Fibroblast of pulmonary artery (primary cell): ENCODE results near the gene TMEM52.

Experiments used
- DNase-seq: peaks from one replicate; pipeline ENCODE4 v3.0.0-alpha.2; 2010; ENCODE audit warnings: low read depth
- H3K4me3 ChIP-seq: replicated peaks from 2 replicates; pipeline ENCODE4 v1.5.1; 2011; ENCODE audit warnings: low read depth, mild to moderate bottlenecking, control low read depth, low read length, moderate library complexity
- TF ChIP-seq, protein P1 (sequence below): IDR thresholded peaks from 2 replicates; pipeline ENCODE4 v1.5.1; 2011; ENCODE audit warnings: mild to moderate bottlenecking, control low read depth, low read length, inconsistent platforms; ENCODE audit errors: missing control alignments

The TMEM52 gene

DNA sequence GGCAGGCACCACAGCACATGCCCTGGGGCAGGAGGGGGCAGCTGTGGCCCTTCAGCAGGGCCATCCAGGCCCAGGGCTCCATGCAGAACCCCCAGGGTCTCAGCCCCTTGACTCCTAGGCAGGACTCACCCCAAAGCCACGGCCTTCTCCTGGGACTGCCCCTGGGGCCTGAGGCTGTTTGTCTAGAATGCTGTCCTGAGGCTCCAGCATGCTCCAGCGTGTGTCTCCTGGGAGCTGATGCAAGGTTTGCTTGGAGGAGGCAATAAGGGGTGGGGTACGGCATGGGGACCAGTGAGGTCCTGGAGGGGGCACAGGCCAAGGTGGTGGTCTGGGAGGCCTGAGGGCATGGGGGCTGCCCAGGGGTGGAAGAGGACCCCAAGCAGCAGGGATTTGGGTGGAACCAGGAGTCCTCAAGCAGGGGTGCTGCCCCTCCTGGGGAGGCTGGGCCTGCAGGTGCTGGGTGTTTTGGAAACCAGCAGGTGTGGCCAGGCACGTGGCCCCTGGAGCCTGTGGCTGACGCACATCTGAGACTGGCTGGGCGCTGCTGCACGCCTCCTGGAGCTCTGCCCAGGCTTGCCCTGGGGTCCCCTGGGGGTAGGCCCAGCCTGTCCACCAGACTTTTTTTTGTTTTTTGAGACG is 11.9 kb downstream of the TMEM52 start:
- no peak overlapping the region for H3K4me3 ChIP-seq
- TF ChIP-seq, protein P1, sequence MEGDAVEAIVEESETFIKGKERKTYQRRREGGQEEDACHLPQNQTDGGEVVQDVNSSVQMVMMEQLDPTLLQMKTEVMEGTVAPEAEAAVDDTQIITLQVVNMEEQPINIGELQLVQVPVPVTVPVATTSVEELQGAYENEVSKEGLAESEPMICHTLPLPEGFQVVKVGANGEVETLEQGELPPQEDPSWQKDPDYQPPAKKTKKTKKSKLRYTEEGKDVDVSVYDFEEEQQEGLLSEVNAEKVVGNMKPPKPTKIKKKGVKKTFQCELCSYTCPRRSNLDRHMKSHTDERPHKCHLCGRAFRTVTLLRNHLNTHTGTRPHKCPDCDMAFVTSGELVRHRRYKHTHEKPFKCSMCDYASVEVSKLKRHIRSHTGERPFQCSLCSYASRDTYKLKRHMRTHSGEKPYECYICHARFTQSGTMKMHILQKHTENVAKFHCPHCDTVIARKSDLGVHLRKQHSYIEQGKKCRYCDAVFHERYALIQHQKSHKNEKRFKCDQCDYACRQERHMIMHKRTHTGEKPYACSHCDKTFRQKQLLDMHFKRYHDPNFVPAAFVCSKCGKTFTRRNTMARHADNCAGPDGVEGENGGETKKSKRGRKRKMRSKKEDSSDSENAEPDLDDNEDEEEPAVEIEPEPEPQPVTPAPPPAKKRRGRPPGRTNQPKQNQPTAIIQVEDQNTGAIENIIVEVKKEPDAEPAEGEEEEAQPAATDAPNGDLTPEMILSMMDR: no peak
- no peak for DNase-seq

DNA sequence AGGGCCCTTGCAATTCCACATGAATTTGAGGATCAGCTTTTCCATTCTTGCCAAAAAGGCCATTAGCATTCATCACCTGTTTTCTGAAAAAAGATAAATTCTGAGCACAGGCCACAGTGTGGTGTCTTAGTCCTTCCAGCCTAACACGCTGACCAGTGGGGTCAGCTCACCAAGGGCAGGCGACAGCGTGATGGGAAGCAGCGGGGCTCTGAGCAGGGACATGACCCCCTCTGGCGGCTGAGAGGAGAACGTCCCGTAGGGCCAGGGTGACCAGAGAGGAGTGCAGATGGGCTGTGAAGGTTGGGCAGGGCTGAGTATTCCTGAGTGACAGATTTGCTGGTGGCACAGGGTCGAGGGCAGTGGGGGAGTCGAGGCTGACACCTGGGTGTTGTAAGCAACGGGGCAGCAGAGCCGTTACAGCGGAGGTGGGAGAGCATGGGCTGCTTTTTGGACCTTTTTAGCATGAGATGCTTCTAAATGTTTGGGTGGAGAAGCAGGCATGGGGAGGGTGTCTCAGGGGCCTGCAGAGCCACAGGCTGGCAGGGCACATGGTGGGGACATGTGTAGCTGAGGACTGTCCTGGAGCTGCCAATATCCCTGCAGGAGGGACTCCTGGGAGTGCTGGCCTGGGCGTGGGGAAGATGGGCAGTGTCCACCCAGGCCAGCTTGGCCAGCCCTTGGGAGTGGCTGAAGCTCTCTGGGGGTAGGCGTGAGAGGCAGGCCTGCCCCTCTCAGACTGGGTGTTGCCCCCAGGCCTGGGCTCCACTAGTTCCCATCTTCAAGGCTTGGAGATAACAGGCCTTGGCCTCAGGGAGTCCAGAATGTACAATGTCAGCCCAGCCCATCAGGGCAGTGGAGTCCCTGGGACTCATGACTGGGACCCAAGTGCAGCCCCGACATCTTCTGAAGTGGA is 12.6 kb downstream of the TMEM52 start:
- TF ChIP-seq, protein P1: no peak
- H3K4me3 ChIP-seq: no peak overlapping the region
- DNase-seq: peak; percentile 83

DNA sequence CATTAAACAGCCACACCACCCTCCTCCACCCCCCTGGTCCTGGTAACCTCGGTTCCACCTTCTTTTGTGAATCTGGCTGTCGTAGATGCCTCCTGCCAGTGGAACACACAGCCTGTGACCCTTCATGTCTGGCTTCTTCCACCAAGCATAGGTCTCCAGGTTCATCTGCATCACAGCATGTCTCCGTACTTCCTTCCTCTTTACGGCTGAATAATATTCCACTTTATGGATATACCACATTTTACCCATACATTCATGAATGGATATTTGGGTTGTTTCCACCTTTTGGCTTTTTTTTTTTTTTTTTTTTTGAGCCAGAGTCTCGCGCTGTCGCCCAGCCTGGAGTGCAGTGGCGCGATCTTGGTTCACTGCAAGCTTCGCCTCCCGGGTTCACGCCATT is 15.9 kb downstream of the TMEM52 start:
- DNase-seq: no peak
- TF ChIP-seq, protein P1: no peak
- no peak overlapping the region for H3K4me3 ChIP-seq

DNA sequence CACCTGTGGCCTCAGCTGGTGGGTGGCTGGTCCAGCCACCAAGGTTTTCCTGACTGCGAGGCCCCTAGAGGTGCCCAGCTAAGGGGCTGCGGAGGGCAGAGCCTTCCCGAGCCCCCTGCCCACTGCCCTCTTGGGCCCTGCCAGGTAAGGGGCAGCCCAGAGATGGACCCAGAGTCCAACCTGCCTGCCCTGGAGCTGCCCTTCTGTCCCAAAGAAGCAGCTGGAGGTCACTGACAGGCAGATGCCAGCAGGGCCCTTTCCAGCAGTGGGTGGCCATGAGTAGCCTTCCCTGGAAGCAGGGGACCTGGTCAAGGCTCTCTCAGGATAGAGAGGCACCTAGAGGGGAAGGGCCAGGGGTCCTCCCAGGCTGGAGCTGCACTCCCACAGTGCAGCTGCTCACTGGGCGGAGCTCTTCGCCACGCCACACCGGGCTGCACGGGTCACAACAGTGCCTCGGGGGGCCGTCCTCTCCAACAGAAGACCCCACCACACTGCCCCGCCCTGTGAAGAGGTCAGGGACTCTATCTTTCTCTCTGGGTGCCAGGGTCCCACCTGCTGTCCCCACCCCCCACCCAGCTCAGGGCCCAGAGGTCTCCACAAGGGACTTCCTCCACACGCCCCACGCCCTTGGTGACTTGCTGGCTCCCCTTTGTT is 17.3 kb downstream of the TMEM52 start:
- TF ChIP-seq, protein P1: no peak
- no peak for DNase-seq
- H3K4me3 ChIP-seq: no peak overlapping the region

DNA sequence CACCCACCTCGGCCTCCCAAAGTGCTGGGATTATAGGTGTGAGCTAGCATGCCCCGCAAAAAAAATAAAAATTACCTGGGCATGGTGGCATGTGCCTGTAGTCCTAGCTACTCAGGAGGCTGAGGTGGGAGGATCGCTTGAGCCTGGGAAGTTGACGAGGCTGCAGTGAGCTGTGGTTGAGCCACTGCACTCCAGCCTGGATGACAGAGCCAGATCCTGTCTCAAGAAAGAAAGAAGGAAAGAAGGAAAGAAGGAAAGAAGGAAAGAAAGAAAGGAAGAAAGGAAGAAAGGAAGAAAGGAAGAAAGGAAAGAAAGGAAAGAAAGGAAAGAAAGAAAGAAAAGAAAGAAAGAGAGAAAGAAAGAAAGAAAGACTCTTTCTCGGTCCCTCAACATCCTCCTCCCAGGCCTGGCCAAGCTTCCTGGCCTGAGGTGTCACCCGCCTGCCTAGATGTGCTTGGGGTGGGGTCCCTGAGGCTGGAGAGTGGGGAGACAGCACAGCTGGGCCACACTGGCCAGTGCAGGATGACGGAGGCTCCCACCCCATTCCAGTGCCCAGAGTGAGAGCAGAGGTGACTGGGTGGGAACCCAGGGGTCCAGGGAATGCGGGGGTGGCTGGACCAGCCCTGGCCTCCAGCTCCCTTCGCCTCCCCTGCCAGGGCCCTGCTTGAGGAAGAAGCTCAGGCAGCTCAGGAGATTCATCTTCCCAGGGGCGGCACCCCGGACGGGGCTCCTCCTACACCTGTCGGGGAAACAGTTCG is 18.0 kb downstream of the TMEM52 start:
- no peak for DNase-seq
- no peak overlapping the region for H3K4me3 ChIP-seq
- TF ChIP-seq, protein P1: no peak

DNA sequence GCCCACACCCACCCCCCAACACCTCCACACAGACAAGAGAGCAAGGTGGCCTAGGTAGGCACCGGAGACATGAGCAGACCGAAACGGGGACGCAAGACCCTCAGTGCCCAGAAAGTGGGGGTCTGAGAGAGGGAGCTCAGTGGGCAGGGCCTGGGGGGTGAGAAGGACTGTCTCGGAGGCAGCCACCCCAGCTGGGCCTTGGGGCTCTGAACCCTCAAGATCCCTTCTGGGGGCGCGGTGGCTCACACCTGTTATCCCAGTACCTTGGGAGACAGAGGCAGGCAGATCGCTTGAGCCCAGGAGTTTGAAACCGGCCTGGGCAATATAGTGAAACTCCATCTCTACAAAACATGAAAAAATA is 19.1 kb downstream of the TMEM52 start:
- TF ChIP-seq, protein P1: no peak
- DNase-seq: no peak

More for the DNA sequence above, 19.1 kb downstream of the TMEM52 start:
- H3K4me3 ChIP-seq: no peak overlapping the region
